ENCODE results near the gene ADGRL3.

ADGRL3 gene

DNA sequence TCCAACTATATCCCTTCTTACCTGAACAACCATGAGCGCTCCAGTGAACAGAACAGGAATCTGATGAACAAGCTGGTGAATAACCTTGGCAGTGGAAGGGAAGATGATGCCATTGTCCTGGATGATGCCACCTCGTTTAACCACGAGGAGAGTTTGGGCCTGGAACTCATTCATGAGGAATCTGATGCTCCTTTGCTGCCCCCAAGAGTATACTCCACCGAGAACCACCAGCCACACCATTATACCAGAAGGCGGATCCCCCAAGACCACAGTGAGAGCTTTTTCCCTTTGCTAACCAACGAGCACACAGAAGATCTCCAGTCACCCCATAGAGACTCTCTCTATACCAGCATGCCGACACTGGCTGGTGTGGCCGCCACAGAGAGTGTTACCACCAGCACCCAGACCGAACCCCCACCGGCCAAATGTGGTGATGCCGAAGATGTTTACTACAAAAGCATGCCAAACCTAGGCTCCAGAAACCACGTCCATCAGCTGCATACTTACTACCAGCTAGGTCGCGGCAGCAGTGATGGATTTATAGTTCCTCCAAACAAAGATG lies 870.2 kb downstream of the ADGRL3 start:
- no peak overlapping the region for H3K4me3 ChIP-seq (ENCODE audit: control insufficient read depth, low read depth, low read length)
- no peak for DNase-seq (ENCODE audit: low read depth)
- TF ChIP-seq, protein P1, sequence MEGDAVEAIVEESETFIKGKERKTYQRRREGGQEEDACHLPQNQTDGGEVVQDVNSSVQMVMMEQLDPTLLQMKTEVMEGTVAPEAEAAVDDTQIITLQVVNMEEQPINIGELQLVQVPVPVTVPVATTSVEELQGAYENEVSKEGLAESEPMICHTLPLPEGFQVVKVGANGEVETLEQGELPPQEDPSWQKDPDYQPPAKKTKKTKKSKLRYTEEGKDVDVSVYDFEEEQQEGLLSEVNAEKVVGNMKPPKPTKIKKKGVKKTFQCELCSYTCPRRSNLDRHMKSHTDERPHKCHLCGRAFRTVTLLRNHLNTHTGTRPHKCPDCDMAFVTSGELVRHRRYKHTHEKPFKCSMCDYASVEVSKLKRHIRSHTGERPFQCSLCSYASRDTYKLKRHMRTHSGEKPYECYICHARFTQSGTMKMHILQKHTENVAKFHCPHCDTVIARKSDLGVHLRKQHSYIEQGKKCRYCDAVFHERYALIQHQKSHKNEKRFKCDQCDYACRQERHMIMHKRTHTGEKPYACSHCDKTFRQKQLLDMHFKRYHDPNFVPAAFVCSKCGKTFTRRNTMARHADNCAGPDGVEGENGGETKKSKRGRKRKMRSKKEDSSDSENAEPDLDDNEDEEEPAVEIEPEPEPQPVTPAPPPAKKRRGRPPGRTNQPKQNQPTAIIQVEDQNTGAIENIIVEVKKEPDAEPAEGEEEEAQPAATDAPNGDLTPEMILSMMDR (IDR thresholded peaks at IDR 0.05; ENCODE audit: control insufficient read depth, insufficient read depth, low read depth, low read length, missing control alignments) = no peak

GRCh38 chr4:62075089-62075488 lies 875.0 kb downstream of the ADGRL3 start:
- TF ChIP-seq, protein P1 (IDR thresholded peaks at IDR 0.05; ENCODE audit: control insufficient read depth, insufficient read depth, low read depth, low read length, missing control alignments) = no peak
- DNase-seq (ENCODE audit: low read depth) = no peak
- no peak overlapping the region for H3K4me3 ChIP-seq (ENCODE audit: control insufficient read depth, low read depth, low read length)

DNA sequence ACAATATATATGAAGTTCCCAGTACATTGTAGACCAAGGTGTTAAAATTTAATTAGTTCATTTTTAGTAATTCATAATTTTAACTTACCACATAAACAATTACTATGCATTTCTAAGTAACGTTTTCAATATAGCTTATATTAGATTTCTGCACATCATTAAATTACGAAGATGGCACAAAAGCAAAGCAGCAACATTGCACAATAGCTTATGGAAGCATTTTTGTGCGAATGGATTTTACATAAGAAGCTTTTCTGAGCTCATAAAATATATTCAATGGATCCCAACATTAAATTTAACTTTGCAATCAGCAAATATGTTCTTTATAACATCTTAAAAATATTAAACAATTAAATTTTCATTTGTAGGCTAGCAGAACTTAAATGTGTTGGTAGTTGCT lies 875.4 kb downstream of the ADGRL3 start:
- DNase-seq (ENCODE audit: low read depth) = no peak
- H3K4me3 ChIP-seq (ENCODE audit: control insufficient read depth, low read depth, low read length) = no peak overlapping the region
- TF ChIP-seq, protein P1 (IDR thresholded peaks at IDR 0.05; ENCODE audit: control insufficient read depth, insufficient read depth, low read depth, low read length, missing control alignments) = no peak

DNA sequence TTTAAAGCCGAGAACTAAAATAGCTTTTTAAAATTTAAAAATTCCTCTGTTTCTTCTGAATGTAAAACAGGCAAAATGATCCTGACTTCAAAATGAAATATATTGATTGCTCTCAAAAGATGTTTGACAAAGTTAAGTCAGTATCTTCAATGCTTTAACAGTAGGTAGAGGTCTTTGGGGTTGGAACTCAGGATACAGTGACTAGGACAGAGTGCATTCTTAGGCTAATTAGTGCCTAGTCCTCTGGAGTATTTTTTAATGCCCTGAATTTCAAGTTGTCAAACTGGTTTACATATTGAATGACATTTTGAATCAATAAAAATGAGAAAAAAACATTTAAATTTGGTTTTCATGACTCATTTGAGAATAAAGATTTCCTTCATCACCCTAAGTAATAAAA lies 877.3 kb downstream of the ADGRL3 start:
- TF ChIP-seq, protein P1 (IDR thresholded peaks at IDR 0.05; ENCODE audit: control insufficient read depth, insufficient read depth, low read depth, low read length, missing control alignments) = no peak
- DNase-seq (ENCODE audit: low read depth) = no peak
- no peak overlapping the region for H3K4me3 ChIP-seq (ENCODE audit: control insufficient read depth, low read depth, low read length)

GRCh38 chr4:62080431-62080830 lies 880.3 kb downstream of the ADGRL3 start:
- TF ChIP-seq, protein P1 (IDR thresholded peaks at IDR 0.05; ENCODE audit: control insufficient read depth, insufficient read depth, low read depth, low read length, missing control alignments) = no peak
- no peak overlapping the region for H3K4me3 ChIP-seq (ENCODE audit: control insufficient read depth, low read depth, low read length)
- DNase-seq (ENCODE audit: low read depth) = no peak

GRCh38 chr4:62087706-62088105 lies 887.6 kb downstream of the ADGRL3 start:
- TF ChIP-seq, protein P1 (IDR thresholded peaks at IDR 0.05; ENCODE audit: control insufficient read depth, insufficient read depth, low read depth, low read length, missing control alignments) = no peak
- DNase-seq (ENCODE audit: low read depth) = no peak
- H3K4me3 ChIP-seq (ENCODE audit: control insufficient read depth, low read depth, low read length) = no peak overlapping the region

GRCh38 chr4:62093735-62094134 lies 893.6 kb downstream of the ADGRL3 start:
- TF ChIP-seq, protein P1 (IDR thresholded peaks at IDR 0.05; ENCODE audit: control insufficient read depth, insufficient read depth, low read depth, low read length, missing control alignments) = no peak
- no peak for DNase-seq (ENCODE audit: low read depth)
- no peak overlapping the region for H3K4me3 ChIP-seq (ENCODE audit: control insufficient read depth, low read depth, low read length)
